BE2C (cell line): ENCODE data around the gene XYLT1.
"Not testable (repeated sequence)": the region's sequence is repeated elsewhere in the genome, so short reads cannot be mapped to it uniquely, and the experiment has no call there.

ENCODE experiments used
- DNase-seq: peaks from one replicate; pipeline ENCODE4 v3.0.0-alpha.2; 2020
- H3K27me3 ChIP-seq: fragments of 250-450 bp; sonication (Bioruptor Pico); 2 replicates; pipeline ENCODE4 v1.5.1; 2020; ENCODE audit warnings: mild to moderate bottlenecking
- H3K36me3 ChIP-seq: fragments of 250-450 bp; sonication (Bioruptor Pico); 2 replicates; pipeline ENCODE4 v1.5.1; 2020; ENCODE audit warnings: mild to moderate bottlenecking
- H3K4me1 ChIP-seq: fragments of 250-450 bp; sonication (Bioruptor Pico); 2 replicates; pipeline ENCODE4 v1.5.1; 2020
- H3K4me3 ChIP-seq: 2 replicates; pipeline ENCODE4 v1.5.1; 2011; ENCODE audit warnings: low read depth, low read length
- H3K9me3 ChIP-seq: fragments of 250-450 bp; sonication (Bioruptor Pico); 2 replicates; pipeline ENCODE4 v1.5.1; 2020
- CTCF ChIP-seq: IDR thresholded peaks from 2 replicates; pipeline ENCODE4 v1.5.1; 2012; ENCODE audit warnings: mild to moderate bottlenecking, low read depth, low read length

Gene XYLT1

DNA sequence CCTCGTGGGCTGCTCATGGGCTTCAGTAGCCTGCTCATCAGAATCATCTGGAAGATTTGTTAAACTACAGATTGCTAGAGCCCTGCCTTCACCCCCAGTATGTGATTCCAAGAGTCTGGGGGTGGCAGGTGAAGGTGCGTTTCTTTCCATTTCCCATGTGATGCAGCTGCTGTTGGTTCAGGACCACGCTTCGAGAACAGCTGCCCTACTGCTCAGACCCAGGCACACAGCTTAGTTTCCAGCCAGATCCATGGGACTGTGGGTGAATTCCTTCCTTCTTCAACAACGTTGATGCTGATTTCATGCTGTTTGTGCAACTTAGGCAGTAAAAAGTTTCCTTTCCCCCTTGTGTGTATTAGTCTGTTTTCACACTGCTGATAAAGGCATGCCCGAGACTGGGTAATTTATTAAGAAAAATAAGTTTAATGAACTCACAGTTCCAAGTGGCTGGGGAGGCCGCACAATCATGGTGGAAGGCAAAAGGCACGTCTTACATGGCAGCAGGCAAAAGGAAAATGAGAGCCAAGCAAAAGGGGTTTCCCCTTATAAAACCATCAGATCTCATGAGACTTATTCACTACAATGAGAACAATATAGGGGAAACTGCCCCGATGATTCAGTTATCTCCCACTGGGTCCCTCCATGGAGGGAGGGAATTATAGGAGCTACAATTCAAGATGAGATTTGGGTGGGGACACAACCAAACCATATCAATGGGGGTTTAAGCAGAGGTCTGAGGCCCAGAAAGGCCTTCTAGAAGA, 159.2 kb downstream of the XYLT1 start:
- Histone ChIP-seq H3K27me3 (no peaks in the 10 kb centered on the region), H3K36me3 (no peaks in the 10 kb centered on the region), H3K4me1 (peaks cover 6% of the 10 kb centered on the region; the same call in 1 of the 2 replicates), H3K9me3 (no peaks in the 10 kb centered on the region), H3K4me3 (no peak overlapping the region)
- DNase-seq: no peak
- no peak for TF ChIP-seq CTCF

GRCh38 chr16:17309510-17309909, 161.2 kb downstream of the XYLT1 start:
- Histone ChIP-seq H3K36me3 (no peaks in the 10 kb centered on the region), H3K9me3 (no peaks in the 10 kb centered on the region), H3K4me1 (peaks cover 6% of the 10 kb centered on the region; the same call in 1 of the 2 replicates), H3K4me3 (no peak overlapping the region), H3K27me3 (no peaks in the 10 kb centered on the region)
- no peak for DNase-seq
- TF ChIP-seq CTCF: no peak

DNA sequence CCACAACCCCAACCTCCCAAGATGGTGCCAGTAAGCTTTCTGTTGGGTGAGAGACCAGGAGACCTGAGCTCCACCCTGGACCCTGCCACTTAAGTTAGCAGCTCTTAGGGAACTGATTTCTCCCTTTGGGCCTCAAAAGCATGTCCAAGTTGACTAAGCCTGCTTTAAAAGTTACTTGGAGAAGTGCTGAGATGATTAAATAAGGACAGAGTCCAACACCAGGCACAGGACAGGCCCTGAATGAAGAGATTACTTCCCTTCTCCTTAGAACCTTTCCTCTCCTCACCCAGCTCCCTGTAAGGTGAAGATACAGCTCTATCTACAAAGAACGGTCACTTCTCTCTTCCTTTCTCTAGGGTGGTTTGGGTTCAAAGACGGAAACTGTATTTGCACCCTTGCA, 162.6 kb downstream of the XYLT1 start:
- H3K4me1 ChIP-seq: peaks cover under 1% of the 10 kb centered on the region; the same call in 1 of the 2 replicates
- no peaks in the 10 kb centered on the region for H3K27me3 ChIP-seq
- no peak for TF ChIP-seq CTCF
- H3K9me3 ChIP-seq: no peaks in the 10 kb centered on the region
- no peak for DNase-seq
- no peak overlapping the region for H3K4me3 ChIP-seq
- no peaks in the 10 kb centered on the region for H3K36me3 ChIP-seq

- H3K27me3 ChIP-seq: no peaks in the 10 kb centered on the region
- H3K9me3 ChIP-seq: no peaks in the 10 kb centered on the region
- H3K4me1 ChIP-seq: no peaks in the 10 kb centered on the region
- no peak for TF ChIP-seq CTCF
- H3K36me3 ChIP-seq: no peaks in the 10 kb centered on the region
- H3K4me3 ChIP-seq: no peak overlapping the region
- DNase-seq: no peak
Measured at GRCh38 chr16:17307504-17307903, 163.3 kb downstream of the XYLT1 start.

- DNase-seq: no peak
- Histone ChIP-seq H3K4me1 (no peaks in the 10 kb centered on the region), H3K4me3 (no peak overlapping the region), H3K27me3 (no peaks in the 10 kb centered on the region), H3K36me3 (no peaks in the 10 kb centered on the region), H3K9me3 (no peaks in the 10 kb centered on the region)
- TF ChIP-seq CTCF: no peak
Measured at GRCh38 chr16:17306745-17307144, 164.0 kb downstream of the XYLT1 start.

- H3K4me1 ChIP-seq, H3K4me3 ChIP-seq, H3K36me3 ChIP-seq, H3K27me3 ChIP-seq, H3K9me3 ChIP-seq, DNase-seq: not testable (repeated sequence)
Measured at GRCh38 chr16:17306211-17306610, 164.5 kb downstream of the XYLT1 start.
